HepG2 (cell line): Measurements from ENCODE around the gene DDX39B. TPM values are rescaled to one million over a fixed set of nuclear protein-coding genes. Genes with fewer than 3 reads are reported as not detected.
A peak's percentile ranks its signal among the peaks of the same experiment; 100 is the strongest.

Source experiments
- CBX2 ChIP-seq, 2 experiments: fragments of 200-600 bp in 1 of 2; sonication (generic); formaldehyde crosslinking in 1 of 2; IDR thresholded peaks; 2 replicates each; pipeline versions ENCODE4 v1.7.0 to v1.8.1; 2018 to 2022; ENCODE audit warnings: low read depth in 2 of 2, low read length in 1 of 2, mild to moderate bottlenecking in 1 of 2, missing genetic modification reagents in 1 of 2
- CENPT ChIP-seq: sonication (generic); formaldehyde crosslinking; IDR thresholded peaks from 2 replicates; pipeline ENCODE4 v1.8.0; 2022; ENCODE audit warnings: low read depth, mild to moderate bottlenecking, moderate library complexity, missing genetic modification reagents
- ESRRA ChIP-seq: sonication (generic); formaldehyde crosslinking; IDR thresholded peaks from 2 replicates; pipeline ENCODE4 v1.5.1; 2020; ENCODE audit warnings: mild to moderate bottlenecking, low read depth, missing genetic modification reagents
- LCORL ChIP-seq, 2 experiments: fragments of 450-650 bp in 1 of 2; sonication (generic) in 1 of 2; formaldehyde crosslinking in 1 of 2; IDR thresholded peaks; 2 replicates each; pipeline versions ENCODE4 v1.5.0 to v1.6.1; 2017 to 2020; ENCODE audit warnings: antibody characterized with exemption in 1 of 2, missing genetic modification reagents in 1 of 2
- NRL ChIP-seq: sonication (generic); formaldehyde crosslinking; IDR thresholded peaks from 2 replicates; pipeline ENCODE4 v1.5.0; 2020; ENCODE audit warnings: missing genetic modification reagents, mild to moderate bottlenecking, moderate library complexity, borderline replicate concordance
- RARA ChIP-seq: IDR thresholded peaks from 2 replicates; pipeline ENCODE4 v1.6.1; 2016; ENCODE audit warnings: missing genetic modification reagents, missing compliant biosample characterization
- RBFOX2 ChIP-seq: fragments of 200-400 bp; formaldehyde crosslinking; IDR thresholded peaks from 2 replicates; pipeline ENCODE4 v1.6.1; 2017; ENCODE audit warnings: low read depth, mild to moderate bottlenecking, low read length
- SP140L ChIP-seq: sonication (generic); formaldehyde crosslinking; IDR thresholded peaks from 2 replicates; pipeline ENCODE4 v1.4.0; 2020; ENCODE audit warnings: missing genetic modification reagents, borderline replicate concordance
- TAF15 ChIP-seq: fragments of 200-400 bp; formaldehyde crosslinking; IDR thresholded peaks from one replicate; pipeline ENCODE4 v1.6.1; 2018; ENCODE audit warnings: mild to moderate bottlenecking, low read depth, low read length; ENCODE audit not compliant: poor library complexity, severe bottlenecking
- ZFP62 ChIP-seq: sonication (generic); formaldehyde crosslinking; IDR thresholded peaks from 2 replicates; pipeline ENCODE4 v1.4.0; 2020; ENCODE audit warnings: missing genetic modification reagents
- ZNF570 ChIP-seq: sonication (generic); formaldehyde crosslinking; IDR thresholded peaks from 2 replicates; pipeline ENCODE4 v1.4.0; 2020; ENCODE audit warnings: mild to moderate bottlenecking, missing genetic modification reagents, borderline replicate concordance
- ZNF768 ChIP-seq: sonication (generic); formaldehyde crosslinking; IDR thresholded peaks from 2 replicates; pipeline ENCODE4 v1.4.0; 2020; ENCODE audit warnings: missing genetic modification reagents
- polyA plus RNA-seq, 8 experiments: library from polyadenylated mRNA; depleted of rRNA in 3 of 8; stranded (reverse) in 7 of 8; unstranded in 1 of 8; fragments of >200 nt; fragmentation: Illumina TruSeq in 4 of 8; extraction: Trizol in 4 of 8; gene quantifications; 2 replicates each; pipeline versions ENCODE4 v1.2.1 to v1.2.3, GENCODE V29; 2011 to 2016; ENCODE audit warnings: low read depth in 4 of 8, missing spikeins in 1 of 8, mixed read lengths in 1 of 8; ENCODE audit not compliant: insufficient read depth in 1 of 8
- total RNA-seq, 5 experiments: library from RNA; depleted of rRNA; stranded (reverse); fragments of >200 nt; fragmentation: Illumina TruSeq; extraction: Trizol; gene quantifications; 2 replicates each; pipeline ENCODE4 v1.2.3, GENCODE V29; 2016; ENCODE audit warnings: low read depth in 1 of 5
- TF ChIP-seq, protein P1 (sequence below): sonication (generic); formaldehyde crosslinking; conservative IDR thresholded peaks from 2 replicates; pipeline ENCODE4 v1.4.0; 2020; ENCODE audit warnings: missing genetic modification reagents
- TF ChIP-seq, protein P2 (sequence below): IDR thresholded peaks from 2 replicates; pipeline ENCODE4 v1.4.0; 2020; ENCODE audit warnings: mild to moderate bottlenecking, missing genetic modification reagents
- TF ChIP-seq, protein P3 (sequence below): sonication (generic); formaldehyde crosslinking; IDR thresholded peaks from 2 replicates; pipeline ENCODE4 v1.5.0; 2020; ENCODE audit warnings: missing genetic modification reagents
- TF ChIP-seq, protein P4 (sequence below): sonication (generic); formaldehyde crosslinking; IDR thresholded peaks from 2 replicates; pipeline ENCODE4 v1.8.0; 2022; ENCODE audit warnings: missing genetic modification reagents, mild to moderate bottlenecking, borderline replicate concordance
- TF ChIP-seq, protein P5 (sequence below): IDR thresholded peaks from 2 replicates; pipeline ENCODE4 v1.6.1; 2016; ENCODE audit warnings: low read depth, borderline replicate concordance
- TF ChIP-seq, protein P6 (sequence below): sonication (generic); formaldehyde crosslinking; conservative IDR thresholded peaks from 2 replicates; pipeline ENCODE4 v1.4.0; 2020; ENCODE audit warnings: missing genetic modification reagents

The DDX39B gene
- total and polyA plus RNA-seq, 2 of the 13 experiments (the other 11 are each of a cell fraction or from before 2014, with no cell fraction given): 570 to 678 TPM

DNA sequence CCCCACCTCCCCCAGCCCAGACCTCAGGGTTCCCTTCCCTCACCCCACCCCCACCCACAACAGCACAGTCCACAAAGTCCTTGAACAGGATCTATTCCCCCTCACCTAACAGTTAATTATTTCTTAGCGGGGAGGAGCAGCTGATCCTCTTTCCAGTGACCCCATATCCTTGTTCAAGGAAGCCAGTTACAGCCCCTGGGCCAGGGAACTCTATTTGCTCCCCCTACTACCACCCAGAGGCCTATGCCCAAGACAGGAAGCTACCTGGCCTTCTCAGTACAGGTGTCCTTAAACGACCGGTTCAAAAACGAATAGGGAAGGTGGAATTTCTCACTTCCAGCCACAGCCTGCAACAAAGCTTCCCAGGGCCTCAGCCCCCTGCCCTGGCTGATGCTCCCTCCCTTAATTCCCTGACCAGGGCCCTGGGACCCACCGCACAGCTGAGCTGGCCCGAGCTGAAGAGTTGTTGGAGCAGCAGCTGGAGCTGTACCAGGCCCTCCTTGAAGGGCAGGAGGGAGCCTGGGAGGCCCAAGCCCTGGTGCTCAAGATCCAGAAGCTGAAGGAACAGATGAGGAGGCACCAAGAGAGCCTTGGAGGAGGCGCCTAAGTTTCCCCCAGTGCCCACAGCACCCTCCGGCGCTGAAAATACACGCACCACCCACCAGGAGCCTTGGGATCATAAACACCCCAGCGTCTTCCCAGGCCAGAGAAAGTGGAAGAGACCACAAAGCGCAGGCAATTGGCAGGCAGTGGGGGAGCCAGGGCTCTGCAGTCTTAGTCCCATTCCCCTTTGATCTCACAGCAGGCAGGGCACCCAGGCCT lies 12.3 kb downstream of the DDX39B start (continued):
- no peak; the same call in 1 of the 2 replicates for TF ChIP-seq ESRRA (CRISPR knock-in tag)
- TF ChIP-seq LCORL (IDR thresholded peaks at IDR 0.05): no peak
- no peak for TF ChIP-seq LCORL (CRISPR knock-in tag; IDR thresholded peaks at IDR 0.05)
- TF ChIP-seq TAF15: peak; percentile 46
- peak; percentile 72 for TF ChIP-seq NRL (CRISPR knock-in tag)
- no peak for TF ChIP-seq CENPT (CRISPR knock-in tag)
- TF ChIP-seq, protein P1, sequence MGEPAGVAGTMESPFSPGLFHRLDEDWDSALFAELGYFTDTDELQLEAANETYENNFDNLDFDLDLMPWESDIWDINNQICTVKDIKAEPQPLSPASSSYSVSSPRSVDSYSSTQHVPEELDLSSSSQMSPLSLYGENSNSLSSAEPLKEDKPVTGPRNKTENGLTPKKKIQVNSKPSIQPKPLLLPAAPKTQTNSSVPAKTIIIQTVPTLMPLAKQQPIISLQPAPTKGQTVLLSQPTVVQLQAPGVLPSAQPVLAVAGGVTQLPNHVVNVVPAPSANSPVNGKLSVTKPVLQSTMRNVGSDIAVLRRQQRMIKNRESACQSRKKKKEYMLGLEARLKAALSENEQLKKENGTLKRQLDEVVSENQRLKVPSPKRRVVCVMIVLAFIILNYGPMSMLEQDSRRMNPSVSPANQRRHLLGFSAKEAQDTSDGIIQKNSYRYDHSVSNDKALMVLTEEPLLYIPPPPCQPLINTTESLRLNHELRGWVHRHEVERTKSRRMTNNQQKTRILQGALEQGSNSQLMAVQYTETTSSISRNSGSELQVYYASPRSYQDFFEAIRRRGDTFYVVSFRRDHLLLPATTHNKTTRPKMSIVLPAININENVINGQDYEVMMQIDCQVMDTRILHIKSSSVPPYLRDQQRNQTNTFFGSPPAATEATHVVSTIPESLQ (CRISPR knock-in tag): no peak
- TF ChIP-seq, protein P2, sequence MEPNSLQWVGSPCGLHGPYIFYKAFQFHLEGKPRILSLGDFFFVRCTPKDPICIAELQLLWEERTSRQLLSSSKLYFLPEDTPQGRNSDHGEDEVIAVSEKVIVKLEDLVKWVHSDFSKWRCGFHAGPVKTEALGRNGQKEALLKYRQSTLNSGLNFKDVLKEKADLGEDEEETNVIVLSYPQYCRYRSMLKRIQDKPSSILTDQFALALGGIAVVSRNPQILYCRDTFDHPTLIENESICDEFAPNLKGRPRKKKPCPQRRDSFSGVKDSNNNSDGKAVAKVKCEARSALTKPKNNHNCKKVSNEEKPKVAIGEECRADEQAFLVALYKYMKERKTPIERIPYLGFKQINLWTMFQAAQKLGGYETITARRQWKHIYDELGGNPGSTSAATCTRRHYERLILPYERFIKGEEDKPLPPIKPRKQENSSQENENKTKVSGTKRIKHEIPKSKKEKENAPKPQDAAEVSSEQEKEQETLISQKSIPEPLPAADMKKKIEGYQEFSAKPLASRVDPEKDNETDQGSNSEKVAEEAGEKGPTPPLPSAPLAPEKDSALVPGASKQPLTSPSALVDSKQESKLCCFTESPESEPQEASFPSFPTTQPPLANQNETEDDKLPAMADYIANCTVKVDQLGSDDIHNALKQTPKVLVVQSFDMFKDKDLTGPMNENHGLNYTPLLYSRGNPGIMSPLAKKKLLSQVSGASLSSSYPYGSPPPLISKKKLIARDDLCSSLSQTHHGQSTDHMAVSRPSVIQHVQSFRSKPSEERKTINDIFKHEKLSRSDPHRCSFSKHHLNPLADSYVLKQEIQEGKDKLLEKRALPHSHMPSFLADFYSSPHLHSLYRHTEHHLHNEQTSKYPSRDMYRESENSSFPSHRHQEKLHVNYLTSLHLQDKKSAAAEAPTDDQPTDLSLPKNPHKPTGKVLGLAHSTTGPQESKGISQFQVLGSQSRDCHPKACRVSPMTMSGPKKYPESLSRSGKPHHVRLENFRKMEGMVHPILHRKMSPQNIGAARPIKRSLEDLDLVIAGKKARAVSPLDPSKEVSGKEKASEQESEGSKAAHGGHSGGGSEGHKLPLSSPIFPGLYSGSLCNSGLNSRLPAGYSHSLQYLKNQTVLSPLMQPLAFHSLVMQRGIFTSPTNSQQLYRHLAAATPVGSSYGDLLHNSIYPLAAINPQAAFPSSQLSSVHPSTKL (CRISPR knock-in tag): no peak
- TF ChIP-seq, protein P3, sequence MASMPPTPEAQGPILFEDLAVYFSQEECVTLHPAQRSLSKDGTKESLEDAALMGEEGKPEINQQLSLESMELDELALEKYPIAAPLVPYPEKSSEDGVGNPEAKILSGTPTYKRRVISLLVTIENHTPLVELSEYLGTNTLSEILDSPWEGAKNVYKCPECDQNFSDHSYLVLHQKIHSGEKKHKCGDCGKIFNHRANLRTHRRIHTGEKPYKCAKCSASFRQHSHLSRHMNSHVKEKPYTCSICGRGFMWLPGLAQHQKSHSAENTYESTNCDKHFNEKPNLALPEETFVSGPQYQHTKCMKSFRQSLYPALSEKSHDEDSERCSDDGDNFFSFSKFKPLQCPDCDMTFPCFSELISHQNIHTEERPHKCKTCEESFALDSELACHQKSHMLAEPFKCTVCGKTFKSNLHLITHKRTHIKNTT (CRISPR knock-in tag): no peak
- no peak; the same call in 1 of the 2 replicates for TF ChIP-seq ZNF768
- no peak for TF ChIP-seq CBX2 (IDR thresholded peaks at IDR 0.05; ENCODE audit: low read depth, low read length)
- TF ChIP-seq CBX2 (CRISPR knock-in tag; IDR thresholded peaks at IDR 0.05; ENCODE audit: low read depth): no peak
- TF ChIP-seq, protein P4, sequence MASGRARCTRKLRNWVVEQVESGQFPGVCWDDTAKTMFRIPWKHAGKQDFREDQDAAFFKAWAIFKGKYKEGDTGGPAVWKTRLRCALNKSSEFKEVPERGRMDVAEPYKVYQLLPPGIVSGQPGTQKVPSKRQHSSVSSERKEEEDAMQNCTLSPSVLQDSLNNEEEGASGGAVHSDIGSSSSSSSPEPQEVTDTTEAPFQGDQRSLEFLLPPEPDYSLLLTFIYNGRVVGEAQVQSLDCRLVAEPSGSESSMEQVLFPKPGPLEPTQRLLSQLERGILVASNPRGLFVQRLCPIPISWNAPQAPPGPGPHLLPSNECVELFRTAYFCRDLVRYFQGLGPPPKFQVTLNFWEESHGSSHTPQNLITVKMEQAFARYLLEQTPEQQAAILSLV (CRISPR knock-in tag): no peak
- TF ChIP-seq, protein P5, sequence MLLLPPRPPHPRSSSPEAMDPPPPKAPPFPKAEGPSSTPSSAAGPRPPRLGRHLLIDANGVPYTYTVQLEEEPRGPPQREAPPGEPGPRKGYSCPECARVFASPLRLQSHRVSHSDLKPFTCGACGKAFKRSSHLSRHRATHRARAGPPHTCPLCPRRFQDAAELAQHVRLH: no peak; the same call in 1 of the 2 replicates
- TF ChIP-seq RARA (CRISPR knock-in tag): no peak
- TF ChIP-seq SP140L (CRISPR knock-in tag): no peak
- TF ChIP-seq, protein P6, sequence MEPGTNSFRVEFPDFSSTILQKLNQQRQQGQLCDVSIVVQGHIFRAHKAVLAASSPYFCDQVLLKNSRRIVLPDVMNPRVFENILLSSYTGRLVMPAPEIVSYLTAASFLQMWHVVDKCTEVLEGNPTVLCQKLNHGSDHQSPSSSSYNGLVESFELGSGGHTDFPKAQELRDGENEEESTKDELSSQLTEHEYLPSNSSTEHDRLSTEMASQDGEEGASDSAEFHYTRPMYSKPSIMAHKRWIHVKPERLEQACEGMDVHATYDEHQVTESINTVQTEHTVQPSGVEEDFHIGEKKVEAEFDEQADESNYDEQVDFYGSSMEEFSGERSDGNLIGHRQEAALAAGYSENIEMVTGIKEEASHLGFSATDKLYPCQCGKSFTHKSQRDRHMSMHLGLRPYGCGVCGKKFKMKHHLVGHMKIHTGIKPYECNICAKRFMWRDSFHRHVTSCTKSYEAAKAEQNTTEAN (CRISPR knock-in tag): no peak
- TF ChIP-seq ZFP62 (CRISPR knock-in tag): no peak
- TF ChIP-seq RBFOX2: peak; percentile 28; the same call in 1 of the 2 replicates
- no peak for TF ChIP-seq ZNF570 (CRISPR knock-in tag)
